ENCODE measurements around the gene ZNF785. TPM values are rescaled to one million over a fixed set of nuclear protein-coding genes. Genes with fewer than 3 reads are reported as not detected.

The ZNF785 gene
- total RNA-seq, 1 donor from 2014 or later = 10.4 TPM

DNA sequence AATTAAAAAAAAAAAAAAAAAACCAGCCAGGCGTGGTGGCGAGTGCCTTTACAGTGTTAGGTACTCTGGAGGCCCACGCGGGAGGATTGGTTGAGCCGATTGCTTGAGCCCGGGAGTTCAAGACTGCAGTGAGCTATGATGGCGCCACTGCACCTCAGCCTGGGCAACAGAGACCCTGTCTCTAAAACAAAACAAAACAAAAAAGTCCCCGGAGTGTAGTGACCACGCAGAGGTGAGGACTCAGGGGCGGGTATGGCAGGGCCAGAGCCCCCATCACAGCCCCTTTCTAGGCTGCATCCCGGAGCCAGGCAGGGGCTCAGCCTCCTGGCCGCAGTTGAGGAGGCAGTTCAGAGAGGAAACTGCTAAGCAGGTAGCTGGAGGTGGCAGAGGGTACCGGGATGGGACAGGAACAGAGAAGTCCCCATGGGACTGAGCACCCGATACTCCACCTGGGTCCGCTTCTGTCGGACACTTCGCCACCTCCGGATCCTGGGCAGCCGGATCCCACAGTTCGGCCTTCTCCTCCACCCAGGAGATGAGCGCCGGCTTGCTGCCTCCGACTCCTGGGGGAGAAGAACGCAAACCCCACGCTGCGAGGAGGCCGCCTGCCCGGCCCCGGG, 51.6 kb downstream of the ZNF785 start:
- Histone ChIP-seq H3K4me1 (ENCODE audit: control insufficient read depth in 3 of 3, insufficient read depth in 3 of 3, low read length in 3 of 3) (peaks cover 26 to 33% (median 27%) of the 10 kb centered on the region in 3 donors), H3K9me3 (ENCODE audit: control insufficient read depth in 3 of 3, low read length in 3 of 3) (no peaks in the 10 kb centered on the region), H3K27ac (ENCODE audit: low read depth, low read length) (peak overlapping the region; percentile 91), H3K36me3 (ENCODE audit: control insufficient read depth in 3 of 3, insufficient read depth in 3 of 3, low read length in 3 of 3) (peaks cover 17 to 20% (median 20%) of the 10 kb centered on the region in 3 donors), H3K4me3 (ENCODE audit: low read length in 3 of 3) (peak overlapping the region; percentile 80 to 95 (median 95)), H3K27me3 (ENCODE audit: control insufficient read depth in 3 of 3, insufficient read depth in 3 of 3, low read length in 3 of 3) (no peaks in the 10 kb centered on the region), H3K9ac (ENCODE audit: low read depth in 1 of 3, low read length in 3 of 3) (peak overlapping the region; percentile 92 to 96 (median 93))

DNA sequence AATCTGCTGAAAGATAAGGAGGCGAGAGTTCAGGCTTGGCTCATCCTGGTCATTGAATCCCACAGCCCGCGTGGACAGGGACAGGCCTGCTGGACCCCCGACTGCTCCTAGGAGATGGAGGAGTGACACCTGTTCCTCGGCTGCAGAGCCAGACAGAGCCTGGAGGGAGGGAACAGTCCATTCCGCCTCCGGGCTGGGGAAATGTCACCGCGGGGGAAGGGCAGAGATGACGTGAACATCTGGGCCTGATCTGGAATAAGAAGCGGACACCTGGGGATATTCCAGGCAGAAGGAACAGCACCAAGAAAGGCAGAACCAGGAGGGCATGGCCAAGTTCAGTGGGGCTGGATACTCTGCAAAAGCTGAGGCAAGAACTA, 52.4 kb downstream of the ZNF785 start:
- H3K9me3 ChIP-seq (ENCODE audit: control insufficient read depth in 3 of 3, low read length in 3 of 3) = no peaks in the 10 kb centered on the region

GRCh38 chr16:30532285-30533145, 53.0 kb downstream of the ZNF785 start:
- H3K4me3 ChIP-seq (ENCODE audit: low read length in 3 of 3) = no peak overlapping the region

More for the DNA sequence above, 52.4 kb downstream of the ZNF785 start:
- H3K27me3 ChIP-seq (ENCODE audit: control insufficient read depth in 3 of 3, insufficient read depth in 3 of 3, low read length in 3 of 3) = no peaks in the 10 kb centered on the region
- H3K4me1 ChIP-seq (ENCODE audit: control insufficient read depth in 3 of 3, insufficient read depth in 3 of 3, low read length in 3 of 3) = peaks cover 31 to 39% (median 32%) of the 10 kb centered on the region in 3 donors
- no peak overlapping the region for H3K27ac ChIP-seq (ENCODE audit: low read depth, low read length)
- H3K36me3 ChIP-seq (ENCODE audit: control insufficient read depth in 3 of 3, insufficient read depth in 3 of 3, low read length in 3 of 3) = peaks cover 17 to 20% (median 20%) of the 10 kb centered on the region in 3 donors
- peak overlapping the region in 2 of 3 donors; percentile 3 to 22 for H3K4me3 ChIP-seq (ENCODE audit: low read length in 3 of 3)
- peak overlapping the region; percentile 40 to 96 (median 93) for H3K9ac ChIP-seq (ENCODE audit: low read depth in 1 of 3, low read length in 3 of 3)

More at GRCh38 chr16:30532285-30533145, 53.0 kb downstream of the ZNF785 start:
- Histone ChIP-seq H3K27me3 (ENCODE audit: control insufficient read depth in 3 of 3, insufficient read depth in 3 of 3, low read length in 3 of 3) (no peaks in the 10 kb centered on the region), H3K9me3 (ENCODE audit: control insufficient read depth in 3 of 3, low read length in 3 of 3) (no peaks in the 10 kb centered on the region), H3K27ac (ENCODE audit: low read depth, low read length) (no peak overlapping the region), H3K36me3 (ENCODE audit: control insufficient read depth in 3 of 3, insufficient read depth in 3 of 3, low read length in 3 of 3) (peaks cover 17 to 20% (median 20%) of the 10 kb centered on the region in 3 donors), H3K4me1 (ENCODE audit: control insufficient read depth in 3 of 3, insufficient read depth in 3 of 3, low read length in 3 of 3) (peaks cover 36 to 45% (median 38%) of the 10 kb centered on the region in 3 donors), H3K9ac (ENCODE audit: low read depth in 1 of 3, low read length in 3 of 3) (peak overlapping the region in 1 of 3 donors; percentile 40)

Small RNA genes within 50 kb of the gene (small RNA-seq; reads per million reads assigned to genes)
- gene AC093249.1 (not detected), gene AC093249.4 (not detected)

Other genes with a start within 250 kb of the ZNF785 start
- 24.5 TPM for gene CD2BP2, start 230.4 kb downstream of the ZNF785 start, total RNA-seq
- 24.5 TPM for gene TBC1D10B, start 215.2 kb downstream of the ZNF785 start, total RNA-seq
- 12,119 TPM for gene MYL11, start 210.9 kb downstream of the ZNF785 start, total RNA-seq
- 0.52 TPM for gene SEPTIN1, start 203.1 kb downstream of the ZNF785 start, total RNA-seq
- gene ZNF48, start 190.3 kb downstream of the ZNF785 start, total RNA-seq = 6.3 TPM
- gene ZNF771, start 178.1 kb downstream of the ZNF785 start, total RNA-seq = 5.2 TPM
- 26.1 TPM for gene DCTPP1, start 155.7 kb downstream of the ZNF785 start, total RNA-seq
- 7.3 TPM for gene SEPHS2, start 139.8 kb downstream of the ZNF785 start, total RNA-seq
- 4.2 TPM for gene ITGAL, start 113.0 kb downstream of the ZNF785 start, total RNA-seq
- 23.5 TPM for gene ZNF768, start 59.1 kb downstream of the ZNF785 start, total RNA-seq
- gene ZNF747, start 50.8 kb downstream of the ZNF785 start, total RNA-seq = 8.4 TPM
- gene ZNF764, start 27.3 kb downstream of the ZNF785 start, total RNA-seq = 3.7 TPM
- gene ZNF688, start 14.0 kb downstream of the ZNF785 start, total RNA-seq = 5.7 TPM
- 4.7 TPM for gene ZNF689, start 24.7 kb upstream of the ZNF785 start, total RNA-seq
- gene PRR14, start 65.3 kb upstream of the ZNF785 start, total RNA-seq = 6.8 TPM
- gene FBRS, start 72.7 kb upstream of the ZNF785 start, total RNA-seq = 7.3 TPM
- 17.2 TPM for gene SRCAP, start 113.5 kb upstream of the ZNF785 start, total RNA-seq
- gene PHKG2, start 162.7 kb upstream of the ZNF785 start, total RNA-seq = 3.7 TPM
- gene CFAP119, start 176.4 kb upstream of the ZNF785 start, total RNA-seq = 1.6 TPM
- gene RNF40, start 176.6 kb upstream of the ZNF785 start, total RNA-seq = 50.6 TPM
- gene ZNF629, start 201.5 kb upstream of the ZNF785 start, total RNA-seq = 5.7 TPM

Measured in skeletal muscle tissue (tissue), 5 donors.